ENCODE results near the gene ZSCAN18.

The ZSCAN18 gene

GRCh38 chr19:58047672-58048071 is 50.4 kb downstream of the ZSCAN18 start:
- no peaks in the 10 kb centered on the region for H3K4me1 Mint-ChIP-seq
- H3K27me3 Mint-ChIP-seq: no peaks in the 10 kb centered on the region
- H3K9me3 Mint-ChIP-seq: peaks cover 25% of the 10 kb centered on the region
- H3K4me3 Mint-ChIP-seq: no peak overlapping the region
- ATAC-seq (replicated peaks; ENCODE audit: extremely low read depth, poor library complexity, severe bottlenecking) (no peak), DNase-seq (ENCODE audit: low spot score in 2 of 2) (no peak)
- no peak overlapping the region for H3K27ac Mint-ChIP-seq (ENCODE audit: low read depth)
- no peaks in the 10 kb centered on the region for H3K36me3 Mint-ChIP-seq (ENCODE audit: insufficient read depth)

DNA sequence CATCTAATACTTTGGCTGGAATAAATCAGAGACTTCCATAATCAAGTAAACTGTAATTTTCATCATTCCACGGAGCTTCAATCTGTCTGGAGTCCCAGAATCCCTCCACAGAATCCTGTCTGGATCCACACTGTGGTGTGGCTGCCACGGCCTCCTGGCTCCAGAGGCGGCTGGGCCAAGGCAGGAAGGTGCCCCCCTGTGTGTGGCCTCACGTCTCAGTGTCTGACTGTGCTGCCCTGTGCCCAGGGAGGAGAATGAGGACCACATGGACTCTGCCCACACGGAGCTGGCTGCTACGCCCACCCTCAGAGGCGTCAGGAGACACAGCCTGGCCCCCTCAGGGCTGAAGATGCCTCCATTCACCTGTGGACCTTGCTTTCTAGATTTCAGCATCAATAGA is 51.2 kb downstream of the ZSCAN18 start:
- DNase-seq (ENCODE audit: low spot score in 2 of 2) (no peak), ATAC-seq (replicated peaks; ENCODE audit: extremely low read depth, poor library complexity, severe bottlenecking) (no peak)
- Mint-ChIP-seq H3K4me3 (no peak overlapping the region), H3K27ac (ENCODE audit: low read depth) (no peak overlapping the region), H3K27me3 (no peaks in the 10 kb centered on the region), H3K4me1 (no peaks in the 10 kb centered on the region), H3K9me3 (peaks cover 25% of the 10 kb centered on the region), H3K36me3 (ENCODE audit: insufficient read depth) (no peaks in the 10 kb centered on the region)

DNA sequence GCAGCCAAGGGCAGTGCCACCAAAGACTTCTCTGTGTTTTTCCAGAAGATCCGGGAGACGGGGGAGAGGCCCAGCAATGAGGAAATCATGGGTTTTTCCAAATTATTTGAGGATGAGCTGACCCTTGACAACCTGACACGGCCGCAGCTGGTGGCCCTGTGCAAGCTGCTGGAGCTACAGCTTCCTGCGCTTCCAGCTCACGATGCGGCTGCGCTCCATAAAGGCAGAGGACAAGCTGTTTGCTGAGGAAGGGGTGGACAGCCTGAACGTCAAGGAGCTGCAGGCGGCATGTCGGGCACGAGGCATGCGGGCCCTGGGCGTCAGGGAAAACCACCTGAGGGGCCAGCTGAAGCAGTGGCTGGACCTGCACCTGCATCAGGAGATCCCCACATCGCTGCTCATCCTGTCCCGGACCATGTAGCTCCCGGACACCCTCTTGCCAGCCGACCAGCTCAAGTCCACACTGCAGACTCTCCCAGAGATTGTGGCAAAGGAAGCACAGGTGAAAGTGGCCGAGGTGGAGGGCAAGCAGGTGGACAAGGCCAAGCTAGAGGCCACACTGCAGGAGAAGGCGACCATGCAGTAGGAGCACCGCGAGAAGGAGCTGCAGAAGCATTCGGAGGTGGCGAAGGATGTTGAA is 52.5 kb downstream of the ZSCAN18 start:
- Mint-ChIP-seq H3K4me1 (no peaks in the 10 kb centered on the region), H3K27ac (ENCODE audit: low read depth) (no peak overlapping the region), H3K9me3 (peaks cover 17% of the 10 kb centered on the region), H3K27me3 (no peaks in the 10 kb centered on the region), H3K4me3 (no peak overlapping the region), H3K36me3 (ENCODE audit: insufficient read depth) (no peaks in the 10 kb centered on the region)
- DNase-seq (ENCODE audit: low spot score in 2 of 2) (no peak), ATAC-seq (replicated peaks; ENCODE audit: extremely low read depth, poor library complexity, severe bottlenecking) (no peak)

DNA sequence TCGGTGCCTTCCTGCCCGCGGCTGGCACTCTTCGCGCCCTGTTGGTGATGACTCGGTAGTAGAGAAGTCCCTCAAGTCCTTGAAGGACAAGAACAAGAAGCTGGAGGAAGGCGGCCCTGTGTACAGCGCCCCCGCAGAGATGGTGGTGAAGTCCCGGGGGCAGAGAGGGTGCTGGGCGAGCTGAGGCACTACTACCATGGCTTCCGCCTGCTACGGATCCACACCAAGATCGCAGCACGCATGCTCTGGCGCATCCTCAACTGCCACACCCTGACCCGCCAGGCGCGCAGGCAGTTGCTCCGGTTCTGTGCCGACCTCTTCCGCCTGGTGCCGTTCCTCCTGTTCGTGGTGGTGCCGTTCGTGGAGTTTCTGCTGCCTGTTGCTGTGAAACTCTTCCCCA is 53.1 kb downstream of the ZSCAN18 start:
- no peak for ATAC-seq (replicated peaks; ENCODE audit: extremely low read depth, poor library complexity, severe bottlenecking)
- H3K9me3 Mint-ChIP-seq: peaks cover 17% of the 10 kb centered on the region
- H3K4me3 Mint-ChIP-seq: no peak overlapping the region
- no peak for DNase-seq (ENCODE audit: low spot score in 2 of 2)
- H3K36me3 Mint-ChIP-seq (ENCODE audit: insufficient read depth): no peaks in the 10 kb centered on the region
- H3K4me1 Mint-ChIP-seq: no peaks in the 10 kb centered on the region
- H3K27me3 Mint-ChIP-seq: no peaks in the 10 kb centered on the region
- H3K27ac Mint-ChIP-seq (ENCODE audit: low read depth): no peak overlapping the region

DNA sequence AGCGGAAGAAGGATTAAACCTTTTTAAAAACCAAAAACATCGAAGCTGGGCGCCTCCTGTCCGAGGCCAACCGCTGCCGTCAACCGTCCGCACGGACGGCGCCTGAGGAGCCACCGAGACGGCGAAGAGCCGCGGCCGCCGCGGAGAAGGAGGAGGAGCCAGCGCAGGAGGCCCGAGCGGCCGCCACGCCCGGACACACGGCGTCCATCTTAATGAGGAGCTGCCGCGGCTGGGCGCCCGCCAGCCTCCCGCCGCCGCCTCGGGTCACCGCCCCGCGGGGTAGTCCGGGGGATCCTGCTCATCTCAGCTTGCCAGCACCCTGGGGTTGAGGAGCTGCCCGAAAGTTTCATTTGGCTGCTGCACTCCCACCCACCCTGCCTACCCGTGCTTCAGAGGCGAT is 53.6 kb downstream of the ZSCAN18 start:
- H3K27ac Mint-ChIP-seq (ENCODE audit: low read depth): no peak overlapping the region
- no peak overlapping the region for H3K4me3 Mint-ChIP-seq
- no peak for ATAC-seq (replicated peaks; ENCODE audit: extremely low read depth, poor library complexity, severe bottlenecking)
- DNase-seq (ENCODE audit: low spot score in 2 of 2): no peak
- no peaks in the 10 kb centered on the region for H3K4me1 Mint-ChIP-seq
- H3K36me3 Mint-ChIP-seq (ENCODE audit: insufficient read depth): no peaks in the 10 kb centered on the region
- peaks cover 15% of the 10 kb centered on the region for H3K9me3 Mint-ChIP-seq
- no peaks in the 10 kb centered on the region for H3K27me3 Mint-ChIP-seq

- no peak overlapping the region for H3K4me3 Mint-ChIP-seq
- H3K27ac Mint-ChIP-seq (ENCODE audit: low read depth): no peak overlapping the region
- no peaks in the 10 kb centered on the region for H3K27me3 Mint-ChIP-seq
- no peak for ATAC-seq (replicated peaks; ENCODE audit: extremely low read depth, poor library complexity, severe bottlenecking)
- H3K4me1 Mint-ChIP-seq: no peaks in the 10 kb centered on the region
- H3K36me3 Mint-ChIP-seq (ENCODE audit: insufficient read depth): no peaks in the 10 kb centered on the region
- DNase-seq (ENCODE audit: low spot score in 2 of 2): no peak
- H3K9me3 Mint-ChIP-seq: peaks cover 18% of the 10 kb centered on the region
Observed at GRCh38 chr19:58042495-58043340, 55.3 kb downstream of the ZSCAN18 start.

- Mint-ChIP-seq H3K36me3 (ENCODE audit: insufficient read depth) (no peaks in the 10 kb centered on the region), H3K4me3 (no peak overlapping the region), H3K27me3 (peaks cover 5% of the 10 kb centered on the region), H3K27ac (ENCODE audit: low read depth) (no peak overlapping the region), H3K4me1 (no peaks in the 10 kb centered on the region), H3K9me3 (peaks cover 18% of the 10 kb centered on the region)
- DNase-seq (ENCODE audit: low spot score in 2 of 2) (no peak), ATAC-seq (replicated peaks; ENCODE audit: extremely low read depth, poor library complexity, severe bottlenecking) (no peak)
Observed at GRCh38 chr19:58040751-58041525, 57.1 kb downstream of the ZSCAN18 start.

GRCh38 chr19:58038688-58039204 is 59.3 kb downstream of the ZSCAN18 start:
- DNase-seq (ENCODE audit: low spot score in 2 of 2) (no peak), ATAC-seq (replicated peaks; ENCODE audit: extremely low read depth, poor library complexity, severe bottlenecking) (no peak)
- no peaks in the 10 kb centered on the region for H3K4me1 Mint-ChIP-seq
- no peaks in the 10 kb centered on the region for H3K36me3 Mint-ChIP-seq (ENCODE audit: insufficient read depth)
- no peak overlapping the region for H3K27ac Mint-ChIP-seq (ENCODE audit: low read depth)
- H3K27me3 Mint-ChIP-seq: peaks cover 21% of the 10 kb centered on the region
- peaks cover 27% of the 10 kb centered on the region for H3K9me3 Mint-ChIP-seq
- no peak overlapping the region for H3K4me3 Mint-ChIP-seq

GRCh38 chr19:58037927-58038687 is 59.9 kb downstream of the ZSCAN18 start:
- no peak for ATAC-seq (replicated peaks; ENCODE audit: extremely low read depth, poor library complexity, severe bottlenecking)
- H3K4me3 Mint-ChIP-seq: no peak overlapping the region
- H3K4me1 Mint-ChIP-seq: no peaks in the 10 kb centered on the region
- no peak overlapping the region for H3K27ac Mint-ChIP-seq (ENCODE audit: low read depth)
- DNase-seq (ENCODE audit: low spot score in 2 of 2): no peak
- no peaks in the 10 kb centered on the region for H3K36me3 Mint-ChIP-seq (ENCODE audit: insufficient read depth)
- H3K27me3 Mint-ChIP-seq: peaks cover 21% of the 10 kb centered on the region
- H3K9me3 Mint-ChIP-seq: peaks cover 27% of the 10 kb centered on the region

DNA sequence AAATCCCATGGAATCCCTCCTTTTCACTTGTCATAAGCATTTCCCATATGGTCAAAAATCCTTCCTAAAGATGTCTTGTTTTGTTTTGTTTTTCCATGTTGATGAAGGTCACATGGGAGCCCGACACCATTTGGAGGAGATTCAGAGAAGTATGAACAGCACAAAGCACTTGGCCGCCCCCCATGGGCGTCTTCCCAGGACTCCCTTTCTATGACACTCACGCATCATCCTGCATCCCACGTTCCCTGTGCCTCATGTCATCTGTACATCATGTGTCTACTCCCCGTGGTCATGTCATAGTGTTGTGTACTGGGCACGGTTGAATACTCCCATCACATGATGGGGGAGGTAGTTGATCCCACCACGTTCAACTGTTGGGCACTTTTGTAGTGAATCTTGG is 62.2 kb downstream of the ZSCAN18 start:
- no peak overlapping the region for H3K27ac Mint-ChIP-seq (ENCODE audit: low read depth)
- H3K4me1 Mint-ChIP-seq: no peaks in the 10 kb centered on the region
- H3K27me3 Mint-ChIP-seq: peaks cover 21% of the 10 kb centered on the region
- peaks cover 27% of the 10 kb centered on the region for H3K9me3 Mint-ChIP-seq
- H3K4me3 Mint-ChIP-seq: no peak overlapping the region
- no peak for DNase-seq (ENCODE audit: low spot score in 2 of 2)
- ATAC-seq (replicated peaks; ENCODE audit: extremely low read depth, poor library complexity, severe bottlenecking): no peak
- H3K36me3 Mint-ChIP-seq (ENCODE audit: insufficient read depth): no peaks in the 10 kb centered on the region

DNA sequence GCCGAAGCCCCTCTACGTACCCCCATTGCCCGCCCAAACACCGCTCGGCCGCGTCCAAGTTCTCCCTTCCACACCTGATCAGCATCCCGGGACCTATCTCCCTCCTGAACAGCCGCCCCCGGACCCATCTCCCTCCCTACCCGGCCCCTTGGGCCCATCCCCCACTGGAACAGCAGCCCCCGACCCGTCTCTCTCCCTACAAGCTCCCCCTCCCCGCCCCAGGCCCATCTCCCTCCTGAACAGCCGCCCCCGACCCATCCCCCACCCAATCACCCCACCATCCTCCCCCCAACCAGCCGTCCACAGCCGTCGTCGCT is 63.6 kb downstream of the ZSCAN18 start:
- H3K27me3 Mint-ChIP-seq: peaks cover 21% of the 10 kb centered on the region
- no peak for DNase-seq (ENCODE audit: low spot score in 2 of 2)
- H3K4me1 Mint-ChIP-seq: no peaks in the 10 kb centered on the region
- no peak for ATAC-seq (replicated peaks; ENCODE audit: extremely low read depth, poor library complexity, severe bottlenecking)
- no peak overlapping the region for H3K27ac Mint-ChIP-seq (ENCODE audit: low read depth)
- H3K4me3 Mint-ChIP-seq: no peak overlapping the region
- H3K9me3 Mint-ChIP-seq: peaks cover 29% of the 10 kb centered on the region
- H3K36me3 Mint-ChIP-seq (ENCODE audit: insufficient read depth): no peaks in the 10 kb centered on the region
